SU-DHL-6 (cell line): Measurements from ENCODE around the gene TEDC1.
A peak's percentile ranks its signal among the peaks of the same experiment; 100 is the strongest.

Experiments
- H2AFZ ChIP-seq: fragments of 200-600 bp; sonication (generic); 2 replicates; pipeline ENCODE4 v1.6.1; 2014; ENCODE audit warnings: low read depth, mild to moderate bottlenecking, moderate library complexity, mixed read lengths, antibody characterized with exemption, low read length; ENCODE audit not compliant: severe bottlenecking
- H3F3A ChIP-seq: fragments of 200-600 bp; shearing (Covaris generic); 2 replicates; pipeline ENCODE4 v1.6.0; 2016; ENCODE audit warnings: antibody characterized with exemption, mild to moderate bottlenecking; ENCODE audit not compliant: insufficient read depth
- H3K27ac ChIP-seq: fragments of 200-600 bp; sonication (generic); 2 replicates; pipeline ENCODE4 v1.5.1; 2016; ENCODE audit warnings: low read depth, mild to moderate bottlenecking, low read length, moderate library complexity, mixed read lengths
- H3K27me3 ChIP-seq: fragments of 200-600 bp; sonication (generic), shearing (Covaris generic); 2 replicates; pipeline ENCODE4 v1.6.0; 2014; ENCODE audit warnings: mild to moderate bottlenecking, low read length
- H3K36me3 ChIP-seq: fragments of 200-600 bp; sonication (generic); 2 replicates; pipeline ENCODE4 v1.6.1; 2014; ENCODE audit warnings: mild to moderate bottlenecking, low read length, mixed read lengths
- H3K4me2 ChIP-seq: fragments of 300-600, 200-600 bp; shearing (Covaris generic), sonication (generic); 2 replicates; pipeline ENCODE4 v1.6.0; 2014; ENCODE audit warnings: low read length, low read depth, mild to moderate bottlenecking; ENCODE audit not compliant: poor library complexity, severe bottlenecking
- H3K4me3 ChIP-seq: fragments of 200-600 bp; sonication (generic); 2 replicates; pipeline ENCODE4 v1.5.1; 2014; ENCODE audit warnings: antibody characterized with exemption, low read length, mild to moderate bottlenecking, mixed read lengths; ENCODE audit not compliant: insufficient read depth, poor library complexity, severe bottlenecking
- H3K79me2 ChIP-seq: fragments of 200-600 bp; sonication (generic); 2 replicates; pipeline ENCODE4 v1.6.1; 2014; ENCODE audit warnings: mild to moderate bottlenecking, low read length, moderate library complexity; ENCODE audit not compliant: insufficient read depth
- H3K9ac ChIP-seq: fragments of 200-600 bp; sonication (generic); 2 replicates; pipeline ENCODE4 v1.7.0; 2014; ENCODE audit warnings: mild to moderate bottlenecking, low read length
- H3K9me2 ChIP-seq: fragments of 200-600 bp; sonication (generic); replicated peaks from 2 replicates; pipeline ENCODE4 v1.6.1; 2014; ENCODE audit warnings: low read length; ENCODE audit not compliant: insufficient read depth
- H3K9me3 ChIP-seq: fragments of 200-600 bp; sonication (generic); 2 replicates; pipeline ENCODE4 v1.6.1; 2014; ENCODE audit warnings: low read length, mixed read lengths; ENCODE audit not compliant: insufficient read depth
- H4K20me1 ChIP-seq: fragments of 200-600 bp; sonication (generic); 2 replicates; pipeline ENCODE4 v1.6.1; 2014; ENCODE audit warnings: low read depth, mild to moderate bottlenecking, antibody characterized with exemption, low read length, moderate library complexity, mixed read lengths
- CTCF ChIP-seq: fragments of 200-600 bp; sonication (generic); IDR thresholded peaks from one replicate; pipeline ENCODE4 v1.5.1; 2017; ENCODE audit warnings: antibody characterized with exemption, mild to moderate bottlenecking, low read length, moderate library complexity; ENCODE audit not compliant: insufficient read depth, poor library complexity, severe bottlenecking
- EZH2phosphoT487 ChIP-seq: fragments of 200-600 bp; sonication (generic), shearing (Covaris generic); conservative IDR thresholded peaks from 2 replicates; pipeline ENCODE4 v1.6.1; 2018; ENCODE audit warnings: mild to moderate bottlenecking, antibody characterized with exemption, low read length, moderate library complexity, mixed read lengths

The TEDC1 gene

GRCh38 chr14:105480199-105480746 lies 10.8 kb upstream of the TEDC1 start:
- Histone ChIP-seq H3K9ac (no peak overlapping the region), H3K27ac (no peak overlapping the region), H3K4me2 (no peak overlapping the region), H3K4me3 (no peak overlapping the region), H3K79me2 (no peaks in the 10 kb centered on the region), H3K9me3 (0 out of 2 replicates have a peak, but pooled peaks cover 3% of the 10 kb centered on the region), H3K36me3 (no peaks in the 10 kb centered on the region), H3K27me3 (no peaks in the 10 kb centered on the region), H2AFZ (no peak overlapping the region), H3K9me2 (no peaks in the 10 kb centered on the region), H4K20me1 (no peaks in the 10 kb centered on the region), H3F3A (no peaks in the 10 kb centered on the region)
- TF ChIP-seq EZH2phosphoT487: no peak
- no peak for TF ChIP-seq CTCF

- Histone ChIP-seq H3K4me3 (no peak overlapping the region), H3K27me3 (no peaks in the 10 kb centered on the region), H2AFZ (no peak overlapping the region), H3K79me2 (no peaks in the 10 kb centered on the region), H4K20me1 (no peaks in the 10 kb centered on the region), H3K27ac (no peak overlapping the region), H3K9me3 (0 out of 2 replicates have a peak, but pooled peaks cover 3% of the 10 kb centered on the region), H3F3A (no peaks in the 10 kb centered on the region), H3K9ac (no peak overlapping the region), H3K9me2 (no peaks in the 10 kb centered on the region), H3K4me2 (peak overlapping the region; percentile 14), H3K36me3 (no peaks in the 10 kb centered on the region)
- TF ChIP-seq CTCF (peak; percentile 95), EZH2phosphoT487 (no peak)
Measured at GRCh38 chr14:105480807-105481801, 9.9 kb upstream of the TEDC1 start.

- H3F3A ChIP-seq: no peaks in the 10 kb centered on the region
- H3K27ac ChIP-seq: no peak overlapping the region
Measured at GRCh38 chr14:105481886-105482457, 9.1 kb upstream of the TEDC1 start.

More at GRCh38 chr14:105481886-105482457, 9.1 kb upstream of the TEDC1 start:
- H2AFZ ChIP-seq: no peak overlapping the region
- no peak overlapping the region for H3K4me3 ChIP-seq
- H3K79me2 ChIP-seq: no peaks in the 10 kb centered on the region
- H3K27me3 ChIP-seq: no peaks in the 10 kb centered on the region
- 0 out of 2 replicates have a peak, but pooled peaks cover 3% of the 10 kb centered on the region for H3K9me3 ChIP-seq
- no peaks in the 10 kb centered on the region for H3K9me2 ChIP-seq
- no peak for TF ChIP-seq CTCF
- no peak for TF ChIP-seq EZH2phosphoT487
- peak overlapping the region; percentile 22 for H3K4me2 ChIP-seq
- no peaks in the 10 kb centered on the region for H4K20me1 ChIP-seq
- no peaks in the 10 kb centered on the region for H3K36me3 ChIP-seq
- no peak overlapping the region for H3K9ac ChIP-seq
